Activated CD8-positive, alpha-beta memory T cell treated with anti-CD3 and anti-CD28 coated beads, Interleukin-2, amount 10 ng/mL, durations not matched to agents 7 days and 5 days (primary cell): Measurements from ENCODE around the gene MS4A10. TPM values are rescaled to one million over a fixed set of nuclear protein-coding genes. Genes with fewer than 3 reads are reported as not detected.
A peak's percentile ranks its signal among the peaks of the same experiment; 100 is the strongest.
"Not testable (repeated sequence)": the region's sequence is repeated elsewhere in the genome, so short reads cannot be mapped to it uniquely, and the experiment has no call there.

Source experiments
- ATAC-seq: fragments of 150-1000 bp; cut with Tn5 transposase; one replicate; pipeline ENCODE4 v1.10.0; 2021; ENCODE audit warnings: moderate library complexity
- CTCF ChIA-PET: fragments of 350-600 bp; sonication (Branson Sonifier 250); formaldehyde crosslinking; loops from one replicate; lab custom pipeline; 2021; ENCODE audit warnings: antibody characterized with exemption; lab: Charles Lee
- DNase-seq: peaks from one replicate; pipeline ENCODE4 v3.0.0-alpha.2; 2020
- H3K27ac Mint-ChIP-seq: one replicate; pipeline ENCODE4 v1.8.0; 2021; ENCODE audit warnings: mild to moderate bottlenecking, mixed read lengths
- H3K27me3 Mint-ChIP-seq: one replicate; pipeline ENCODE4 v1.8.0; 2021; ENCODE audit warnings: mixed read lengths
- H3K36me3 Mint-ChIP-seq: one replicate; pipeline ENCODE4 v1.8.0; 2021; ENCODE audit warnings: mild to moderate bottlenecking, mixed read lengths
- H3K4me1 Mint-ChIP-seq: one replicate; pipeline ENCODE4 v1.8.0; 2021; ENCODE audit warnings: mixed read lengths
- H3K4me3 Mint-ChIP-seq: one replicate; pipeline ENCODE4 v1.8.0; 2021; ENCODE audit warnings: mild to moderate bottlenecking, moderate library complexity, mixed read lengths
- H3K9me3 Mint-ChIP-seq: one replicate; pipeline ENCODE4 v1.8.0; 2022; ENCODE audit warnings: low read depth, mixed read lengths
- total RNA-seq, 2 experiments: library from RNA; stranded (reverse); gene quantifications; one replicate each; pipeline ENCODE4 v1.2.3, GENCODE V29; 2021

The MS4A10 gene
- total RNA-seq, 2 experiments from 2014 or later = not detected

DNA sequence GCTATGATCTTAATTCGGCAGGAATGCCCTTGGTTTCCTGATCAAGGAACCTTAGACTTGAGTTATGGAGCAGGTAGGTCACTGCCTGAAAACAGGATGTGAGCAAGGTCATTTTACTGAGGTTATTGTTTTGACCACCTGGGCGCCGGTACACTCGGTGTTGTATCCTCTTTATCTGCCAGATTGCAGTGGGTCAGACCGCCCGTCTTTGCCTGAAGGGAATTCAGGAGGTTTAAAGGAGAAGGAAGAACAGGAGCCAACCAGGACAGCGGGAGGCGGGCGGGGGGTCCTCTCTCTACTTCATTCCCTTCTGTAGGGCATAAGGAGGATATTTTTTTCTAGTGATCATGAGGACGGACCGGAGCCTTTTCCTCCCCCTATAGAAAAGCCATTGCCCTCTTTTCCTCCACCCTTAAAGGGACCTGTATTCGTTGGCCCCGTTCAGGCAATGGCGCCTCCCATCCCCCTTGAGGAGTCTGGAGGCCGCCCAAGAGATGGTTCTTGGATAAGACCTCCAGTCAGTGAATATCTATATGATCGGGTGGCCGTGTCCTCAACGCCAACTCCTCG, 27.8 kb upstream of the MS4A10 start:
- CTCF ChIA-PET = interaction anchor here (1.5 kb wide), 1 partner anchor 18 kb away, joined by 3 read pairs; no protein-coding TSS in a partner anchor
- H3K27ac Mint-ChIP-seq = no peak overlapping the region
- no peaks in the 10 kb centered on the region for H3K36me3 Mint-ChIP-seq
- peaks cover 48% of the 10 kb centered on the region for H3K27me3 Mint-ChIP-seq
- H3K9me3 Mint-ChIP-seq = no peaks in the 10 kb centered on the region
- no peak overlapping the region for H3K4me3 Mint-ChIP-seq
- DNase-seq = no peak
- no peak for ATAC-seq
- H3K4me1 Mint-ChIP-seq = no peaks in the 10 kb centered on the region

- H3K4me1 Mint-ChIP-seq, H3K4me3 Mint-ChIP-seq, DNase-seq, H3K27ac Mint-ChIP-seq, ATAC-seq, H3K9me3 Mint-ChIP-seq, H3K36me3 Mint-ChIP-seq: not testable (repeated sequence)
- H3K27me3 Mint-ChIP-seq = peaks cover 53% of the 10 kb centered on the region
- CTCF ChIA-PET = interaction anchor here (1.5 kb wide), 1 partner anchor 17 kb away, joined by 3 read pairs; no protein-coding TSS in a partner anchor
Observed at GRCh38 chr11:60758671-60759070, 26.5 kb upstream of the MS4A10 start.

- H3K4me1 Mint-ChIP-seq, H3K36me3 Mint-ChIP-seq, CTCF ChIA-PET, H3K4me3 Mint-ChIP-seq, H3K9me3 Mint-ChIP-seq, DNase-seq, H3K27ac Mint-ChIP-seq, ATAC-seq: not testable (repeated sequence)
- peaks cover 56% of the 10 kb centered on the region for H3K27me3 Mint-ChIP-seq
Observed at GRCh38 chr11:60759438-60760225, 25.5 kb upstream of the MS4A10 start.

GRCh38 chr11:60761436-60762190, 23.5 kb upstream of the MS4A10 start:
- H3K27me3 Mint-ChIP-seq = peaks cover 57% of the 10 kb centered on the region
- ATAC-seq = no peak
- H3K4me1 Mint-ChIP-seq = peaks cover 3% of the 10 kb centered on the region
- H3K9me3 Mint-ChIP-seq = no peaks in the 10 kb centered on the region
- no peaks in the 10 kb centered on the region for H3K36me3 Mint-ChIP-seq
- no peak for DNase-seq
- H3K27ac Mint-ChIP-seq = no peak overlapping the region
- CTCF ChIA-PET = interaction anchor here (0.7 to 5.8 kb wide), 3 partner anchors 12 to 19 kb away, joined by 3 to 32 read pairs (median 3); no protein-coding TSS in a partner anchor
- no peak overlapping the region for H3K4me3 Mint-ChIP-seq

- Mint-ChIP-seq H3K27me3 (peaks cover 51% of the 10 kb centered on the region), H3K4me3 (no peak overlapping the region), H3K4me1 (peaks cover 3% of the 10 kb centered on the region), H3K27ac (no peak overlapping the region), H3K9me3 (no peaks in the 10 kb centered on the region), H3K36me3 (no peaks in the 10 kb centered on the region)
- CTCF ChIA-PET = interaction anchor here (1.3 to 5.8 kb wide), 3 partner anchors 13 to 415 kb away, joined by 3 to 32 read pairs (median 4); no protein-coding TSS in a partner anchor
- DNase-seq = no peak
- ATAC-seq = no peak
Observed at GRCh38 chr11:60762851-60763691, 22.1 kb upstream of the MS4A10 start.

DNA sequence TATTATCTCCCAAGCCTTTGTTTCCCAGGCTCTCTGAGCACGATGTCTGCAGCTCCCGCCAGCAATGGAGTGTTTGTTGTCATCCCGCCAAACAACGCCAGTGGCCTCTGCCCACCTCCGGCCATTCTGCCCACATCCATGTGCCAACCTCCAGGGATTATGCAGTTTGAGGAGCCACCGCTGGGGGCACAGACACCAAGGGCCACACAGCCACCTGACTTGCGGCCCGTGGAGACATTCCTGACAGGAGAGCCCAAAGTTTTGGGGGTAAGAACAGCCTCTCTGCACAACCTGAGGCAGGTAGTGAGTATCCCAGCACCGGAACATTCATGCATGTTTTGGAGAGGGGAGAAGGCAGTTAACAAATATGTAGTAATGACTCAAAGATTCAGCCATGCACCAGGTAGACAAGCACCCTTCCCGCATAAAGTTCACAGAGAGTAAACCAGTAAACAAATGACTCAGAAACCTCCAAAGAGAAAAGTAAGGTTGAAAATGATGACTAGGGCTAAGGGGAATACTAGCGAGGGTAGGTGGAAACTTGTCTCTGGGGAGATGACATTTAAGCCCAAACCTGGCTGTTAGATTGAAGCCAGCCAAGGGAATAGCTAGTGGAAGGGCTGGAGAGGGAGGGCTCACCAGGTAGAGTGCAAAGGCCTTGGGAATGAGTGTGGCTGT, 21.3 kb upstream of the MS4A10 start:
- Mint-ChIP-seq H3K9me3 (no peaks in the 10 kb centered on the region), H3K36me3 (no peaks in the 10 kb centered on the region), H3K4me1 (peaks cover 3% of the 10 kb centered on the region), H3K27me3 (peaks cover 44% of the 10 kb centered on the region), H3K4me3 (no peak overlapping the region), H3K27ac (no peak overlapping the region)
- DNase-seq (no peak), ATAC-seq (no peak)
- CTCF ChIA-PET = interaction anchor here (1.3 to 5.8 kb wide), 3 partner anchors 12 to 414 kb away, joined by 3 to 32 read pairs (median 4); no protein-coding TSS in a partner anchor

DNA sequence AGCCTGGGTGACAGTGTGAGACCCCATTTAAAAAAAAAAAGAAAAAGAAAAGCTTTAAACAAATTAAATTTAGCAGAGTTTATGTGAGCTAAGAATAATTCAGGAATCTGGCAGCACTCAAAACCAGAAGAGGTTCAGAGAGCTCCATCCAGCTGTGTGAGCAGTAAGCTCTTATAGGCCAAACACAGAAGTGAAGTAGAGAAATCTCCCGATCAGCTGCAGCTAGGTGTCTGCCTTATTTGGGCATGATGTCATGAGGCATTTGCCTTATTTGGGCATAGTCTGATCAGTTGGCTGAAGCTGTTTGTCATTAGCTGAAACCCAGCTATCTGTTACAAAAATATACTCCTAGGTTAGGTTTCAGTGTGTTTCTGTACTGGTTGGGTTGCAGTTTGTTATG, 20.3 kb upstream of the MS4A10 start:
- DNase-seq (no peak), ATAC-seq (no peak)
- Mint-ChIP-seq H3K27me3 (peaks cover 34% of the 10 kb centered on the region), H3K4me3 (no peak overlapping the region), H3K27ac (no peak overlapping the region), H3K9me3 (no peaks in the 10 kb centered on the region), H3K4me1 (peaks cover 3% of the 10 kb centered on the region), H3K36me3 (no peaks in the 10 kb centered on the region)
- CTCF ChIA-PET = interaction anchor here (0.9 to 5.8 kb wide), 4 partner anchors 9 to 123 kb away, joined by 3 to 32 read pairs (median 8); partner anchors contain the start of gene MS4A15

- ATAC-seq (no peak), DNase-seq (no peak)
- Mint-ChIP-seq H3K4me1 (peaks cover 3% of the 10 kb centered on the region), H3K36me3 (no peaks in the 10 kb centered on the region), H3K9me3 (no peaks in the 10 kb centered on the region), H3K27ac (no peak overlapping the region), H3K27me3 (peaks cover 29% of the 10 kb centered on the region), H3K4me3 (no peak overlapping the region)
- CTCF ChIA-PET = interaction anchor here (0.9 to 5.8 kb wide), 4 partner anchors 9 to 122 kb away, joined by 3 to 32 read pairs (median 8); partner anchors contain the start of gene MS4A15
Observed at GRCh38 chr11:60765355-60765754, 19.8 kb upstream of the MS4A10 start.

GRCh38 chr11:60766547-60766946, 18.6 kb upstream of the MS4A10 start:
- no peak for ATAC-seq
- no peaks in the 10 kb centered on the region for H3K9me3 Mint-ChIP-seq
- no peak for DNase-seq
- H3K36me3 Mint-ChIP-seq = no peaks in the 10 kb centered on the region
- H3K27me3 Mint-ChIP-seq = peaks cover 23% of the 10 kb centered on the region
- CTCF ChIA-PET = interaction anchor here (5.8 kb wide), 1 partner anchor 9 kb away, joined by 32 read pairs; no protein-coding TSS in a partner anchor
- peaks cover 3% of the 10 kb centered on the region for H3K4me1 Mint-ChIP-seq
- H3K27ac Mint-ChIP-seq = no peak overlapping the region
- no peak overlapping the region for H3K4me3 Mint-ChIP-seq

- H3K9me3 Mint-ChIP-seq = no peaks in the 10 kb centered on the region
- H3K27me3 Mint-ChIP-seq = peaks cover 20% of the 10 kb centered on the region
- H3K27ac Mint-ChIP-seq = no peak overlapping the region
- CTCF ChIA-PET = interaction anchor here (5.8 kb wide), 1 partner anchor 8 kb away, joined by 32 read pairs; no protein-coding TSS in a partner anchor
- peak; percentile 49 for ATAC-seq
- peaks cover 3% of the 10 kb centered on the region for H3K4me1 Mint-ChIP-seq
- no peaks in the 10 kb centered on the region for H3K36me3 Mint-ChIP-seq
- no peak overlapping the region for H3K4me3 Mint-ChIP-seq
- no peak for DNase-seq
Observed at GRCh38 chr11:60767388-60767811, 17.7 kb upstream of the MS4A10 start.

- Mint-ChIP-seq H3K4me3 (no peak overlapping the region), H3K27me3 (peaks cover 12% of the 10 kb centered on the region), H3K27ac (no peak overlapping the region), H3K9me3 (no peaks in the 10 kb centered on the region), H3K4me1 (peaks cover 3% of the 10 kb centered on the region), H3K36me3 (no peaks in the 10 kb centered on the region)
- ATAC-seq (no peak), DNase-seq (no peak)
- CTCF ChIA-PET = no interaction called here
Observed at GRCh38 chr11:60768202-60768601, 16.9 kb upstream of the MS4A10 start.

DNA sequence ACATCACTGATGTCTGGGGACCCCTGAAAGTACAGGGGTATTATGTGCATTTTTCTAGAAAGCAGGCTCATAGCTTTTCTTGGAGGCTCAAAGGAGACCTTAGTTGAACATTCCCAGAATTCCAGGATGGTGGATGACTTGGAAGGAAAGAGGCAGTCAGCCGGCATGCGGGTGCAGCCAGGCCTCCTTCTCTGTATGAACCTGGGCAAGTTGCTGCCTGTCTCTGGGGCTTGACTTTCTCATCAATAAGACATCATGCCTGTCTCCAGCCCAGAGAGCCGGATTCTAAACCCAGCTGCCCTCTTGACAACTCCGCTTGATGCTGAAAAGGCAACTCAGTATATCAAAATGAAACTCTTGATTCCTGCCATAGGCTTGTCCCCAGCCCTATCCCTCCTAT, 15.9 kb upstream of the MS4A10 start:
- ATAC-seq = no peak
- Mint-ChIP-seq H3K9me3 (no peaks in the 10 kb centered on the region), H3K27me3 (peaks cover 8% of the 10 kb centered on the region), H3K4me3 (no peak overlapping the region), H3K36me3 (no peaks in the 10 kb centered on the region), H3K27ac (no peak overlapping the region), H3K4me1 (no peaks in the 10 kb centered on the region)
- DNase-seq = no peak
- CTCF ChIA-PET = interaction anchor here (0.8 kb wide), 2 partner anchors 42 to 62 kb away, joined by 3 read pairs; no protein-coding TSS in a partner anchor
